BLaER1 treated with 17β-estradiol and CSF1 and Interleukin-3, amounts not matched to agents 10 nM and 100 nM (cell line): ENCODE measurements around the gene FTO.
A peak's percentile ranks its signal among the peaks of the same experiment; 100 is the strongest.

ENCODE experiments used
- H3K27ac ChIP-seq, 11 experiments: shearing (Covaris generic); formaldehyde crosslinking; 2 replicates each; pipeline ENCODE4 v1.8.1; 2022
- H3K27me3 ChIP-seq, 11 experiments: shearing (Covaris generic); formaldehyde crosslinking; 2 replicates each; pipeline ENCODE4 v1.8.1; 2022
- H3K36me3 ChIP-seq, 11 experiments: shearing (Covaris generic); formaldehyde crosslinking; 2 replicates each; pipeline ENCODE4 v1.8.1; 2022
- H3K4me1 ChIP-seq, 10 experiments: shearing (Covaris generic); formaldehyde crosslinking; 2 replicates each; pipeline ENCODE4 v1.8.1; 2022
- H3K4me2 ChIP-seq, 11 experiments: shearing (Covaris generic); formaldehyde crosslinking; 2 replicates each; pipeline ENCODE4 v1.8.1; 2022
- H3K4me3 ChIP-seq, 10 experiments: shearing (Covaris generic); formaldehyde crosslinking; 2 replicates each; pipeline ENCODE4 v1.8.1; 2022
- H3K9ac ChIP-seq, 11 experiments: shearing (Covaris generic); formaldehyde crosslinking; 2 replicates each; pipeline ENCODE4 v1.8.1; 2022
- H3K9me3 ChIP-seq, 11 experiments: shearing (Covaris generic); formaldehyde crosslinking; replicated peaks in 1 of 11; 2 replicates each; pipeline ENCODE4 v1.8.1; 2022
- H4K20me1 ChIP-seq, 11 experiments: shearing (Covaris generic); formaldehyde crosslinking; 2 replicates each; pipeline ENCODE4 v1.8.1; 2022
- Cebpa-rat ChIP-seq, 11 experiments: shearing (Covaris generic); IDR thresholded peaks; 2 replicates each; pipeline ENCODE4 v1.8.1; 2022

FTO gene

DNA sequence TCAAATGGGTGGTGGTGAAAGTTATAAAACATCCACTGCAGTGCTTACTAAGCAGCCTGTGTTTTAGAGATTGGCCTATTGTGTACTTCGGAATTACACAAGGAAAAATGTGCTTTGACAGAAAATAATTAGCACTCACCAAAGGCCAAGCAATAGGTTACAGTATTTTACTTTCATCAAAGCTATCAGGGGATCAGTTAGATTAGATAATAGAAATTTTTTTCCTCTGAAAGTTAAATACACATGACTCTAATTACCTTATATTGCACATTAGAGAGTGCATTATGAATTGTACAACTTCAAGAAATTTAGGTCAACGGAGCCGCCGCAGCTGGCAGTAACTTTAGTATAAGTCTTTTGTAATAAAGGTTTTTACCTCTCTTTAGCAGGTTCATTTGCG is 232.6 kb downstream of the FTO start:
- Histone ChIP-seq H3K27me3 (no peaks in the 10 kb centered on the region), H3K9me3 (peaks cover 0 to 7% (median 0%) of the 10 kb centered on the region in 11 experiments; a peak in 1 of 22 replicates), H3K4me3 (no peak overlapping the region), H3K4me1 (no peaks in the 10 kb centered on the region), H3K9ac (no peak overlapping the region), H4K20me1 (no peaks in the 10 kb centered on the region), H3K36me3 (peaks cover 22 to 64% (median 32%) of the 10 kb centered on the region in 11 experiments; a peak in 20 of 22 replicates), H3K4me2 (no peak overlapping the region), H3K27ac (no peak overlapping the region)
- no peak for TF ChIP-seq Cebpa-rat (IDR thresholded peaks at IDR 0.05)

DNA sequence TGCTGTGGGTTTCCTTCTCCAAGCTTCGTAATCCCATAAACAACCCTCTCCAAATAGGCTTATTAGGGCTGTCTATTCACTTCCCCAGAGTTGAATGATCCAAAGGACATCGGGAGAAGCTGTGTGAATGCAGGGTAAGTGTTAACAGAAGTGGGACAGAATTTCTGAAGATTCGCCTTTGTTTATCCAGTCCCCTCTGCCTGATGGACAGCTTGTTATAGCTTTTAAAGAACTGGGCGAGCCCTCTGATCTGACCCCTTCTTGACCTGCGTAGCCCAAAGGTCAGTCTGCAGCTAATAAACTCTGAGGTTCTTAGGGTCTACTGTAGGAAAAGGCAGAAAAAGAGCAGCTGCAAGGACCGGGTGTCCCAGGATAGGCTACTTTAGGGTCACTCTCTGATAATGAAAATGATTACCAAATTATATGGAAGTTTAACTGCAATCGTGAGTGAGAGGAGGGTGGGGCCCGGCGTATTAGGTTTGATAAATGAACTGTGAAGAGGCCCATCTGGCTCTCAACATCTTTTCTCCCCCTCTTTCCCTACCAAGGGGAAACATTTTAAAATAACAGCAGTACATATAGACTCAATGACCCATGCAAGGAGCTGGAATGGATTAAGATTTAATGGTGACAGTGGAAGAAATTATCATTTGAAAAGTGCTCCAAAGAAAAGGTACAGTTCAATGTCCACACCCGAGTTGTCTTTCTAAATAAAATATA is 233.4 kb downstream of the FTO start:
- H3K27me3 ChIP-seq = no peaks in the 10 kb centered on the region
- H3K9me3 ChIP-seq = peaks cover 0 to 7% (median 0%) of the 10 kb centered on the region in 11 experiments; a peak in 1 of 22 replicates
- no peaks in the 10 kb centered on the region for H3K4me1 ChIP-seq
- H3K4me2 ChIP-seq = no peak overlapping the region
- TF ChIP-seq Cebpa-rat (IDR thresholded peaks at IDR 0.05) = no peak
- no peak overlapping the region for H3K4me3 ChIP-seq
- H4K20me1 ChIP-seq = no peaks in the 10 kb centered on the region
- no peak overlapping the region for H3K27ac ChIP-seq
- H3K36me3 ChIP-seq = peaks cover 24 to 71% (median 34%) of the 10 kb centered on the region in 11 experiments; a peak in 21 of 22 replicates
- no peak overlapping the region for H3K9ac ChIP-seq

DNA sequence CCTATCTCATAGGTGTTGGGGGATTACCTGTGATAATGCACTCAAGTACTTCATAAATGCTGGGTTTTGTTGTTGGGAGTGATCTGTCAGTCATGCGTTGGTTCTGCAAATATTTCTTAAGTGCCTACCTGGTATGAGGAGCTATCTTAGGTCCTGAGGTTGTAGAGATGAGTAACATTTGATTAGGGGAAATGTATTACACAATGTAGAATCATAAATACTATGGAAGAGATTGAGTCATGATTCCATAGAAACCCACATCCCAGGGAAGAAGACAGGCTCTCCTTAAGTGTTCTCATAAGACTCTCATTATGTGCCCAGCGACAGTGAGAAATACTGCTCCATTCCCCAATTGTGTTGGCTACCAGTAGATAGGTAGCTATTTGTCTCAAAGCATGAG is 240.1 kb downstream of the FTO start:
- Histone ChIP-seq H3K9me3 (peaks cover 0 to 6% (median 0%) of the 10 kb centered on the region in 11 experiments; a peak in 1 of 22 replicates), H3K4me2 (no peak overlapping the region), H3K27ac (no peak overlapping the region), H3K27me3 (no peaks in the 10 kb centered on the region), H3K4me3 (no peak overlapping the region), H3K9ac (no peak overlapping the region), H4K20me1 (peaks cover 0 to 7% (median 0%) of the 10 kb centered on the region in 11 experiments; a peak in 2 of 22 replicates), H3K4me1 (peaks cover 0 to under 1% (median 0%) of the 10 kb centered on the region in 10 experiments; a peak in 2 of 20 replicates), H3K36me3 (peaks cover 0 to 19% (median 5%) of the 10 kb centered on the region in 11 experiments; a peak in 9 of 22 replicates)
- no peak for TF ChIP-seq Cebpa-rat (IDR thresholded peaks at IDR 0.05)

DNA sequence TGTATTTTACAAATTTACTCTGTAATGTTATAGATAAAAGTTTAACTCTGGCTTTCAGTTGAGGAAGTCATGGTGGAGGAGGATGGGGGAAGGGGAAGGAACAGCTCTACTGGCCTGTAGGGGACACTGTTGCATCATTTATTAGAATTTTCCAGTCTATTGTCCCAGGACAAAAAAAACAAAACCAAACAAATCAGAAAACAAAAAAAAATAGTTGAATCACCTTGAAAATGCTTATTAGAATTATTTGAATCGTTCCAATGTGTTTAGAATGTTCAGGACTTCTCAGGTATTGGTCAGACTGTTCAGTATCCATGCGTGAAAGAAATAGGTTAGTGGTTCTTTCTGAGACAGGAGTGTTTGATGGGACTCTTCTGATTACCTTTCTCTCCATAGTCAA is 242.0 kb downstream of the FTO start:
- H3K4me2 ChIP-seq = no peak overlapping the region
- peaks cover 0 to 18% (median 4%) of the 10 kb centered on the region in 11 experiments; a peak in 8 of 22 replicates for H3K36me3 ChIP-seq
- peaks cover 0 to 16% (median 8%) of the 10 kb centered on the region in 10 experiments; a peak in 12 of 20 replicates for H3K4me1 ChIP-seq
- H3K27me3 ChIP-seq = no peaks in the 10 kb centered on the region
- TF ChIP-seq Cebpa-rat (IDR thresholded peaks at IDR 0.05) = no peak
- H3K9me3 ChIP-seq = no peaks in the 10 kb centered on the region
- H3K9ac ChIP-seq = no peak overlapping the region
- no peak overlapping the region for H3K27ac ChIP-seq
- H4K20me1 ChIP-seq = peaks cover 0 to 7% (median 0%) of the 10 kb centered on the region in 11 experiments; a peak in 2 of 22 replicates
- no peak overlapping the region for H3K4me3 ChIP-seq

DNA sequence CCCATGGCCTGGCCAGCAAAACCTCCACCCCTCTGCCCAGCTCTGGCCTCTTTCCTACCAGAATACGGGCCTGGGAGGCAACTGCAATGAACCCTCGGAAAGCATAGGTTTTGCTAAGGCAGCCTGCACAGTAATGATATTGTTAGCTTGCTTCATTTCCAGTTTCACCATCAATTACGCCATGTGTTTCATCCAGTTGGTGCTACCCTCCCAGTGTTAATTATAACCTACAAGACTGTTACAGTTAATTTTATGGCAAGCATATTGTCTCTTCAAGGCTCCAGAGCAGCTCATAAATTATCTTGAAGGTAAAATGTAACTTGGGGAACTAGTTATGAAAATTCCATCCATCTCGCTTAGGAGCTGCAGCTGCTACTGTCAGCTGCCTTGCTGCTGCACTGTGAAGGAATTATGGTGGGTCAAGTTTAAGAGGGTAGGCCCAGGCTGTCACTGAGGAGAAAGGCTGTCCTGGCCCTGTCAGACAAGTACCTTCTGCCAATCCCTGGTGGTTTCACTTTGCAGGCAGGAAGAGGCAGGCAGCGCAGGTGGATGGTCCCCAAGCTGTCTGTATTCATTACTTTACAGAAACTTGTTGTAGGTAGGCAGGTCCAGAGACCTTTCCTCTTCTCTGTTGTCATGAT is 242.9 kb downstream of the FTO start:
- H3K36me3 ChIP-seq = peaks cover 0 to 10% (median 0%) of the 10 kb centered on the region in 11 experiments; a peak in 5 of 22 replicates
- no peak overlapping the region for H3K4me3 ChIP-seq
- H3K9me3 ChIP-seq = no peaks in the 10 kb centered on the region
- peaks cover 2 to 18% (median 11%) of the 10 kb centered on the region in 10 experiments for H3K4me1 ChIP-seq
- H3K27ac ChIP-seq = no peak overlapping the region
- peaks cover 0 to 7% (median 0%) of the 10 kb centered on the region in 11 experiments; a peak in 2 of 22 replicates for H4K20me1 ChIP-seq
- H3K9ac ChIP-seq = no peak overlapping the region
- no peak for TF ChIP-seq Cebpa-rat (IDR thresholded peaks at IDR 0.05)
- H3K4me2 ChIP-seq = no peak overlapping the region
- no peaks in the 10 kb centered on the region for H3K27me3 ChIP-seq

DNA sequence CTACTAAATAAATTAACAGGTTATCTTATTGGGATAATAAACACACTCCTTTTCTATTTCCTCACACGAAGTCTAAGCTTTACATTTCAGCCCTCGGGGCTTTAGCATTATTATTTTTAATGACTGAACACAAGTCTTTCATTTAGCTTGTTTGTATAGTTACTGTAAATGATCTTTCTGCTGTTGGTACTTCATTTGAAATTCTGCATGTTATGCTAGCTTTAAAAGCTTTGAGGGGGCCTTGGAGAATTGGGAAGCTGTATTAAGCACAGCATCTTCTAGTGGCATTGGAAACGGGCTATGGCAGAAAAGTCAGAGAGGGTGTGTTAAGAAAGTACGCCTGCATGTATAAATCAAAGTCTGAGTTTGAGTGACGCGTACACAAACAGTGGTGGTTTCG is 243.7 kb downstream of the FTO start:
- no peaks in the 10 kb centered on the region for H3K27me3 ChIP-seq
- H3K4me2 ChIP-seq = no peak overlapping the region
- H3K9ac ChIP-seq = no peak overlapping the region
- peaks cover 0 to 5% (median 0%) of the 10 kb centered on the region in 11 experiments; a peak in 1 of 22 replicates for H3K36me3 ChIP-seq
- TF ChIP-seq Cebpa-rat (IDR thresholded peaks at IDR 0.05) = no peak
- H3K27ac ChIP-seq = no peak overlapping the region
- H3K4me1 ChIP-seq = peaks cover 10 to 26% (median 18%) of the 10 kb centered on the region in 10 experiments
- no peaks in the 10 kb centered on the region for H3K9me3 ChIP-seq
- peaks cover 0 to 7% (median 0%) of the 10 kb centered on the region in 11 experiments; a peak in 2 of 22 replicates for H4K20me1 ChIP-seq
- no peak overlapping the region for H3K4me3 ChIP-seq

DNA sequence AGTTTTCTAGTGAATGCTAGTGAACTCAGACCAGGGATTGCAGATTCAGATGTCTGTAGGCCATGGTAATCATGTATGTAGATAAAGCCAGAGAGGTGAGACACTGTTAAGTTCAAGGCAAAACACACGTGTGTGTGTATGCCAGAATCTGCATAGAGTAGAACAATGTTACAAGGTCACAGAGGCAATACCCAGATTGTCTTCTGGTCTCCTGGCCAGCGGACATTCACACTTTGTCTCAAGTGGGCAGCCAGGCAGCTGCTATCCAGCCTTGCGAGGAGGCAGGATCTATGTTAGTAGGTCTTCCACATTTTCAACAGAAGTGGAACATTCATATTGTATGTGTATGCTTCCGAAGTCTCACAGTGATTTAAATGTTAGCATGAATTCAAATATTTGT is 244.4 kb downstream of the FTO start:
- H4K20me1 ChIP-seq = peaks cover 0 to 7% (median 0%) of the 10 kb centered on the region in 11 experiments; a peak in 2 of 22 replicates
- H3K9me3 ChIP-seq = no peaks in the 10 kb centered on the region
- peaks cover 0 to 5% (median 0%) of the 10 kb centered on the region in 11 experiments; a peak in 1 of 22 replicates for H3K36me3 ChIP-seq
- H3K9ac ChIP-seq = no peak overlapping the region
- no peak for TF ChIP-seq Cebpa-rat (IDR thresholded peaks at IDR 0.05)
- H3K4me3 ChIP-seq = no peak overlapping the region
- H3K4me2 ChIP-seq = no peak overlapping the region
- H3K4me1 ChIP-seq = peaks cover 10 to 27% (median 20%) of the 10 kb centered on the region in 10 experiments
- no peaks in the 10 kb centered on the region for H3K27me3 ChIP-seq
- no peak overlapping the region for H3K27ac ChIP-seq

DNA sequence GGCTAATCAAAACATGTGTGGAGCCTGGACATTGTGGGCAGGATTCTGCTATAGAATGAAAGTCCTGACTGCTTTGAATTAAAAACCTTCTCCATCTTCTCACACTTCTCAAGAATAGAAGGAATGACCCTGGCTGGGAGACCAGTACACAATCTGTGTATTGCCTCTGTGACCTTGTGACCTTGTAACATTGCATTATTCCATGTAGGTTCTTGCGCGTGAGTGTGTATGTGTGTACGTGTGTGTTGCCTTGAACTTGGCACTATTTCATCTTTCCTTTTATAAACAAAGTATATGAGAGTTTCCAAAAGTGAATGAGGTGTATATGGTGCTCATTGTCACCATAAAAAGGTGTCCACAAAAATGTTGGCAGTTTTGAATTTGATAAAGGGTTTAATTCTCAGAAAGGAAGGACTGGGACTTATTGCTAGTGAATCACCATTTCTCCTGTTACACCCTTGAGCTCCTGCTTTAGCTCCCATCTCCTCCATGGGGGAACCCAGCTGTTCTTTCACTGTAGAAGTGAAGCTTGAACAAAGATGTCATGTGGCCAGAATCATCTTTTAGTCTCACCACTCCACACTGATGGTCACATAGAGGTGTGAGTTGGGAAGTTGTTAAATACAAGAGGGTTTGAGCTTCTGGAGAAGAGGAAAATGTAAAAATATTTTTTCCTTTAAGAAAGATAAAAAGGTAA is 244.9 kb downstream of the FTO start:
- H3K9ac ChIP-seq = no peak overlapping the region
- no peak for TF ChIP-seq Cebpa-rat (IDR thresholded peaks at IDR 0.05)
- H3K36me3 ChIP-seq = peaks cover 0 to 5% (median 0%) of the 10 kb centered on the region in 11 experiments; a peak in 1 of 22 replicates
- H3K4me1 ChIP-seq = peaks cover 10 to 27% (median 20%) of the 10 kb centered on the region in 10 experiments
- peak overlapping the region in 3 of 11 experiments; percentile 59 to 61 (median 60); a peak in 5 of 22 replicates for H3K4me2 ChIP-seq
- H3K27me3 ChIP-seq = no peaks in the 10 kb centered on the region
- H4K20me1 ChIP-seq = peaks cover 0 to 7% (median 0%) of the 10 kb centered on the region in 11 experiments; a peak in 2 of 22 replicates
- no peak overlapping the region for H3K27ac ChIP-seq
- no peak overlapping the region for H3K4me3 ChIP-seq
- no peaks in the 10 kb centered on the region for H3K9me3 ChIP-seq
